AG09309 (cell line): ENCODE results near the gene PHACTR3.
"Not testable (repeated sequence)": the region's sequence is repeated elsewhere in the genome, so short reads cannot be mapped to it uniquely, and the experiment has no call there.

ENCODE experiments used
- DNase-seq: peaks from one replicate; pipeline ENCODE4 v3.0.0-alpha.2; 2010; ENCODE audit warnings: low read depth
- H3K4me3 ChIP-seq: 2 replicates; pipeline ENCODE4 v1.5.1; 2011; ENCODE audit warnings: mild to moderate bottlenecking, low read depth, low read length, moderate library complexity; ENCODE audit not compliant: control insufficient read depth
- CTCF ChIP-seq: IDR thresholded peaks from 2 replicates; pipeline ENCODE4 v1.5.1; 2011; ENCODE audit warnings: mild to moderate bottlenecking, low read depth, low read length, inconsistent platforms; ENCODE audit not compliant: insufficient read depth, control insufficient read depth; ENCODE audit errors: missing control alignments

PHACTR3 gene

DNA sequence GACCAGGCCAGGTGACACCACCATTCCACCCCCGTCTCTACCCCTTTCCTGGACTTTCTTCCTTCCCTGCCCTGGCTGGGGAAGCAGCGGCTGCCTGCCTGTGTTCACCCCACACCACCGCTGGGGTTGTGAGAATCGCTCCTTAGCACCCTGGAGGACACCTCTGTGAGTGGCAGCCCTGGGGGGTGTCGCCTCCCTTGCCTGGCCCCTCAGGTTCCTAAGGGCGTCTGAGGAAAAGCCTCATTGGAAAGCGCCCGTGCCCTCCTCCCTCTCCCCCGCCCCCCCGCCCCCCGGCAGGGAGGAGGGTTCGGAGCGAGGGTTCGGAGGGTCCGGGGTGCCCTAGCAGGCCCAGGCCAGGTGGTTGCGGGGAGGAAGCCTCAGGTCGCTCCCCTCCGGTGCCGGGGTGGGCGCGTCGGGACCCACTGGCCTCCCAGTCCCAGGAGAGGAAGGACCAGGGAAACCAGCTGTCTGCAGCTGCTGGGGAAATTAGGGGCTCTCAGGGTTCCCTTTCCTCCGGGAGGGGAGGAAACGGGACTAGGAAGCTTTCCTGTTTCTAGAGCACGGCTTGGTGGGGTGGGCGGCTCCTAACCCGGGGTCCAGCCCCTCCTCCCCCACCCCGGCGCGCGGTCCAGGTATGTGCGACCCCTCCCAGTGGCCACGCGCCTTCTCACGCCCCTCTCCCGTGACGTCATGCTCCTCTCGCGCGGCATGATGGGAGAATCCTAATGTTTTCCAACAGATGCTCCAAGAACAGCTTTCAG lies at the start of gene PHACTR3:
Gene PHACTR3 (plus strand): TSS at position 760 of the 761 bp plus-strand sequence. CDS start 475 bp downstream, outside the sequence.
- no peak for TF ChIP-seq CTCF
- no peak within 1 kb of the TSS for H3K4me3 ChIP-seq
- no peak for DNase-seq

GRCh38 chr20:59557733-59558529 lies 46.4 kb upstream of the PHACTR3 start:
- H3K4me3 ChIP-seq, DNase-seq: not testable (repeated sequence)

DNA sequence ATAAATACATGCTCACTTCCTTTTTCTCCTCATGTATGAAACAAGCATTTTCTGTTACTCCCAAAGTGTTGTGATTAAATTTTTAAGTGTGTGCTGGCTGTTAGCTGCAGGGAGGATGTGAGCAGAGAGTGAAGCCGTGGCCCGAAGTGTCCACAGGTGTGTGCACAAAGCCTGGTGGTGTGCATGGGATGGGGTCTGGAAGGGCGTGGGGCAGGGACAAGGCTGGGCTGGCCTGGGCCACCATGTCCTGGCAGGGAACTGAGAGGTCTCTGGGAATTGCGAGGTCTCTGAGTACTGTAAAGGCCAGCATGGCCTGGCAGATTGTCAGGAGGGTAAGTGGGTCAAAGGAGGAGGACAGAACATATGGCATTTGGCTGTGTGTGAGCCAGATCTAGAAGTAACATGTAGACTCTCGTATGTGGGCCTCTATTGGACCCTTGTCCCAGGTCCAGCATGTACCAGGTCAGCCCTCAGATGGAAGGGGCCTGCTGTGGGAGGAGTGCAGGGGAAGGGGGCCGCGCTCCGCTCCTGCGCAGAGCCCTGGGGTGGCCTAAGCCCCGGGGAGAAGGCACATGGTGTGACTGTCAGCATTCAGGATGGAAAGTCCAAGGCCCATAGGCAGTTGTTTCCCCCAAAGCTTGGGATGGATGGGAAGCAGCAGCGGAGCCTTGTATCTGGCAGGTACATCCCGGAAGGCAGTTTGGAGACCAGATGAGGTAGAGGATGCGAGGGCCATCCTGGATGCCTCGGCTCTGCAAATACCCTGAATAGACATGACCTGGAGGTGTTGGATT lies 45.1 kb upstream of the PHACTR3 start:
- no peak for TF ChIP-seq CTCF
- DNase-seq = no peak
- no peak overlapping the region for H3K4me3 ChIP-seq

GRCh38 chr20:59559863-59560262 lies 44.5 kb upstream of the PHACTR3 start:
- TF ChIP-seq CTCF = no peak
- DNase-seq = no peak

DNA sequence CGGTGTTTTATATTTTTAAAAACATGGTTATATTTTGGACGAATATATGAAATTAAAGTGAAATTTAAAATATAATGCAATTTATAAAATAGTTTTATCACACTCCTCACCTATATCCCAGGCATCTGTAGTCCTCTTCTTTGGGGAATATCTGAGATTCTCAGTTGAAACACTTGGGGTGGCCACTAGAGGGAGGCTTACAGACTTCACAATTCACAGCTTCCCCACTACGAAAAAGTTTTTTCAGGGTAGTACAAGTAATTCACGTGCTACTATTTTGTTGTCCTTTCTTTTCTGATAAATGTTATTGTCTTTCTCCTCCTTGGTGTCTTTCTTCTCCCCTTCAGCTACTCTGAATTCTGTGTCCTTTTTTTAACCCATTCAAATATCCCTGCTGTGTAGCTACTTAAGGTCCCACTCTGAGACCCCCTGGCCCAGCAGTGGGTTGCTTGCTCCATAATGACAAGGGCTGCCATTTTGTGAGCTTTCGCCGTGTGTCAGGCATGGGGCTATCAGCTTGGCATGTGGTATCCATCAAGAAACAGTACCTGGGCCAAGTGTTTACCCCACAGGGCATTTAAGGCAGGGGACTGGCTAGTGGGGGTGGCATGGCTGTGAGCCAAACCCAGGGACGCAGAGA lies 43.6 kb upstream of the PHACTR3 start:
- no peak overlapping the region for H3K4me3 ChIP-seq
- peak; percentile 59 for TF ChIP-seq CTCF
- no peak for DNase-seq

More at GRCh38 chr20:59559863-59560262, 44.5 kb upstream of the PHACTR3 start:
- no peak overlapping the region for H3K4me3 ChIP-seq

DNA sequence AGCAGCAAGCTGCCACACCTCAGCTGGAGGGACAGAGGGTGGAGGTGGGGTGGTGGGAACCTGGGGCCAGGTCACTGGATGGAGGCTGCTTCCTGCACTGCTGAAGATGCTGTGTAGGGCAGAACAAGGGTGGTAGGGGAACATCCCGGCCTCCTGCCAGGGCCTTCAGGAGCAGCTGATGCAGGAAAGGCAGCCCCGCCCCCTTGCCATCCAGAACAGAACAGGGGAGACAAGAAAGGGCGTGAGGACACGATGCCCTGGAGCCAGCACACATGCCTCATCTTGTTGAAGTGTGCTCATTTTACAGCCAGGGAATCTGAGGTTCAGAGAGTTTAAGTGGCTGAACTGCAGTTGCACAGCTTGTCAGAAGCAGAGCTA lies 43.1 kb upstream of the PHACTR3 start:
- no peak for TF ChIP-seq CTCF
- no peak overlapping the region for H3K4me3 ChIP-seq
- no peak for DNase-seq
